Liver (tissue), 9 donors: Measurements from ENCODE around the gene GLIS1. TPM values are rescaled to one million over a fixed set of nuclear protein-coding genes. Genes with fewer than 3 reads are reported as not detected.

Experiments used
- DNase-seq: peaks from one replicate; pipeline ENCODE4 v3.0.0-alpha.2; 2017; ENCODE audit warnings: low spot score
- H3K27ac ChIP-seq, 2 donors: one replicate each; pipeline ENCODE4 v1.7.0; 2013; ENCODE audit warnings: inconsistent platforms in 2 of 2, low read length in 2 of 2, control low read depth in 1 of 2, low read depth in 1 of 2, mild to moderate bottlenecking in 1 of 2
- H3K27me3 ChIP-seq, 4 donors: one replicate each; pipeline versions ENCODE4 v1.6.1 to v1.7.0; 2013; ENCODE audit warnings: low read length in 3 of 4, inconsistent platforms in 1 of 4, mild to moderate bottlenecking in 1 of 4, moderate library complexity in 1 of 4; ENCODE audit not compliant: control insufficient read depth in 4 of 4, insufficient read depth in 4 of 4
- H3K36me3 ChIP-seq, 4 donors: one replicate each; pipeline versions ENCODE4 v1.6.1 to v1.7.0; 2013; ENCODE audit warnings: low read length in 3 of 4, mild to moderate bottlenecking in 3 of 4, low read depth in 1 of 4, moderate library complexity in 1 of 4; ENCODE audit not compliant: control insufficient read depth in 4 of 4, insufficient read depth in 3 of 4
- H3K4me1 ChIP-seq, 4 donors: one replicate each; pipeline versions ENCODE4 v1.6.1 to v1.7.0; 2013; ENCODE audit warnings: low read length in 3 of 4, mild to moderate bottlenecking in 3 of 4, moderate library complexity in 1 of 4; ENCODE audit not compliant: control insufficient read depth in 4 of 4, insufficient read depth in 4 of 4
- H3K4me3 ChIP-seq, 3 donors: one replicate each; pipeline versions ENCODE4 v1.6.1 to v1.7.0; 2013; ENCODE audit warnings: low read length in 3 of 3, control low read depth in 1 of 3, low read depth in 1 of 3, mild to moderate bottlenecking in 1 of 3
- H3K9ac ChIP-seq, 2 donors: one replicate each; pipeline ENCODE4 v1.7.0; 2013; ENCODE audit warnings: low read length in 2 of 2, mild to moderate bottlenecking in 2 of 2, moderate library complexity in 2 of 2, control low read depth in 1 of 2, low read depth in 1 of 2
- H3K9me3 ChIP-seq, 4 donors: one replicate each; pipeline versions ENCODE4 v1.6.1 to v1.7.0; 2013; ENCODE audit warnings: low read length in 3 of 4; ENCODE audit not compliant: control insufficient read depth in 4 of 4
- CTCF ChIP-seq: fragments of 150-350 bp; IDR thresholded peaks from 2 replicates; pipeline ENCODE4 v1.5.1; 2017; ENCODE audit warnings: improper control_type of control experiment, low read depth, low read length; ENCODE audit not compliant: missing input control
- FOXA1 ChIP-seq: IDR thresholded peaks from 2 replicates; pipeline ENCODE4 v1.6.1; 2016; ENCODE audit warnings: antibody characterized with exemption
- FOXA2 ChIP-seq: IDR thresholded peaks from 2 replicates; pipeline ENCODE4 v1.6.1; 2016; ENCODE audit warnings: antibody characterized with exemption
- GABPA ChIP-seq, 2 donors: IDR thresholded peaks in 1 of 2; conservative IDR thresholded peaks in 1 of 2; 2 replicates each; pipeline ENCODE4 v1.6.1; 2016; ENCODE audit warnings: antibody characterized with exemption in 2 of 2, mild to moderate bottlenecking in 1 of 2, moderate library complexity in 1 of 2
- JUND ChIP-seq, 2 donors: IDR thresholded peaks; 2 replicates each; pipeline ENCODE4 v1.6.1; 2016; ENCODE audit warnings: antibody characterized with exemption in 2 of 2
- MAX ChIP-seq: IDR thresholded peaks from 2 replicates; pipeline ENCODE4 v1.6.1; 2016; ENCODE audit warnings: antibody characterized with exemption
- NR2F2 ChIP-seq: IDR thresholded peaks from 2 replicates; pipeline ENCODE4 v1.6.1; 2016; ENCODE audit warnings: antibody characterized with exemption
- RAD21 ChIP-seq, 2 donors: IDR thresholded peaks; 2 replicates each; pipeline ENCODE4 v1.6.1; 2016; ENCODE audit warnings: antibody characterized with exemption in 2 of 2, mild to moderate bottlenecking in 2 of 2
- REST ChIP-seq: IDR thresholded peaks from 2 replicates; pipeline ENCODE4 v1.6.1; 2016; ENCODE audit warnings: antibody characterized with exemption, mild to moderate bottlenecking
- RXRA ChIP-seq, 2 donors: IDR thresholded peaks; 2 replicates each; pipeline ENCODE4 v1.6.1; 2017 to 2018; ENCODE audit warnings: antibody characterized with exemption in 2 of 2, mild to moderate bottlenecking in 1 of 2
- SP1 ChIP-seq: IDR thresholded peaks from 2 replicates; pipeline ENCODE4 v1.6.1; 2018; ENCODE audit warnings: antibody characterized with exemption, mild to moderate bottlenecking
- TAF1 ChIP-seq: conservative IDR thresholded peaks from 2 replicates; pipeline ENCODE4 v1.6.1; 2016; ENCODE audit warnings: antibody characterized with exemption, mild to moderate bottlenecking
- YY1 ChIP-seq: IDR thresholded peaks from 2 replicates; pipeline ENCODE4 v1.6.1; 2016; ENCODE audit warnings: antibody characterized with exemption, mild to moderate bottlenecking
- WGBS: extraction: QIAGEN DNeasy Blood & Tissue Kit; methylation state at CpG from one replicate; pipeline ENCODE4 v1.1.7; 2013; 5-methylcytosine and 5-hydroxymethylcytosine counted together
- polyA plus RNA-seq, 2 donors: library from polyadenylated mRNA; stranded (reverse) in 1 of 2; unstranded in 1 of 2; fragments of 200-250 nt in 1 of 2; fragments of >200 nt in 1 of 2; fragmentation: Nextera tagmentation in 1 of 2; extraction: Ambion mirVana in 1 of 2; gene quantifications; one replicate each; pipeline versions ENCODE4 v1.2.1 to v1.2.3, GENCODE V29; 2013 to 2015
- total RNA-seq, 2 donors: library from RNA; depleted of rRNA; stranded (reverse); fragments of >200 nt; gene quantifications; one replicate each; pipeline ENCODE4 v1.2.3, GENCODE V29; 2014
- donor health status: healthy.
- donor health status: healthy.
- donor health status: healthy.
- donor health status: healthy.
- donor health status: healthy.

GLIS1 gene
- total and polyA plus RNA-seq, 4 donors, result under 0.01 to 0.05 TPM; not detected in 2

DNA sequence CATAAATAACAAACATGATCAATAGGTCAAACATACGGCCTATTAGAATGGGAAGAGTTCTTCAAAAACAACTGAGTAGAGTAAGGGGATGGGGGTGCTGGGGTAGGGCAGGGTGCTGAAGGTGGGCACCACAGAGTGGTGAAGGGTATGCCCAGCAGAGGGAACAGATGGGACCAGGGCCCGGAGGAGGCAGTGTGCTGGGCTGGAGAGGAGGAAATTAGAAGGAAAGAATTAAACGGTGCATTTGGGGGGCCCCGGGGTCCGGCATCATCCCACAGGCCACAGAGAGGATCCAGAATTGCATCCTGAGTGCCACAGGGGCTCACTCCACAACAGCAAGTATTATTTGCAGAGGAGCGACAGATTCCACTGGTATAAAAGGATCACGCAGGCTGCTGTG, 94.5 kb downstream of the GLIS1 start:
- H3K4me1 ChIP-seq, result no peaks in the 10 kb centered on the region
- H3K9me3 ChIP-seq, result no peaks in the 10 kb centered on the region
- H3K4me3 ChIP-seq, result no peak overlapping the region
- WGBS, result 95% methylated on average over 7 of the region's 7 CpGs
- no peak overlapping the region for H3K9ac ChIP-seq
- no peaks in the 10 kb centered on the region for H3K27me3 ChIP-seq
- H3K27ac ChIP-seq, result no peak overlapping the region
- DNase-seq, result no peak
- TF ChIP-seq YY1 (no peak), GABPA (IDR thresholded peaks at IDR 0.05 in 1 of 2, conservative IDR thresholded peaks at IDR 0.05 in 1 of 2) (no peak)
- no peaks in the 10 kb centered on the region for H3K36me3 ChIP-seq

DNA sequence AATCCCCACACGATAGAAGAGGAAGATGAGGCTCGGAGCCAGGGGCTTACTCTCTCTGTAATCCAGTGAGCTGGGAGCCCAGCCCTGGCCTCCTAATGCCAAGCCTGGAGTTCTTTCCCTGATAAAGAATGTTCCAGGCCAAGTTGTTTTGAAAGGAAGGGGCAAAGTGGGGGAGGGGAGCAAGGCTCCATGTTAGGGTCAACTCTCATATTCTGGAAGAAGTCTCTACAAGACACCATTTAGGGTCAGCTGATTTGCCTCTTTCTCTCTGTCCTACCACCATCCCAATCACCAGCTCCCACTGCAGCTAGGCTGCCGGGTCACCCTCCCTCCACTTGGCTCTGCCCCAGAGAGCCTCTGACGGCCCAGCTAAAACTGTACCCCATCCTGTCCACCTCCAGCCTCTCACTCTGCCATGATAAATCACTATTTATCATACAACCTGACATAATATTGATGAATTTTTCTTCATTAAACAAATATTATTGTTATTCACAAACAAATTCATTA, 95.0 kb downstream of the GLIS1 start:
- no peaks in the 10 kb centered on the region for H3K36me3 ChIP-seq
- no peak overlapping the region for H3K4me3 ChIP-seq
- no peak overlapping the region for H3K9ac ChIP-seq
- no peak for DNase-seq
- H3K27ac ChIP-seq, result no peak overlapping the region
- 84% methylated on average over 4 of the region's 4 CpGs for WGBS
- no peak for TF ChIP-seq FOXA1
- no peak for TF ChIP-seq RXRA (IDR thresholded peaks at IDR 0.05)
- no peak for TF ChIP-seq MAX
- TF ChIP-seq RAD21 (IDR thresholded peaks at IDR 0.05), result no peak
- TF ChIP-seq CTCF, result no peak
- TF ChIP-seq FOXA2, result no peak
- TF ChIP-seq NR2F2, result no peak
- H3K4me1 ChIP-seq, result no peaks in the 10 kb centered on the region
- H3K9me3 ChIP-seq, result no peaks in the 10 kb centered on the region
- no peaks in the 10 kb centered on the region for H3K27me3 ChIP-seq

DNA sequence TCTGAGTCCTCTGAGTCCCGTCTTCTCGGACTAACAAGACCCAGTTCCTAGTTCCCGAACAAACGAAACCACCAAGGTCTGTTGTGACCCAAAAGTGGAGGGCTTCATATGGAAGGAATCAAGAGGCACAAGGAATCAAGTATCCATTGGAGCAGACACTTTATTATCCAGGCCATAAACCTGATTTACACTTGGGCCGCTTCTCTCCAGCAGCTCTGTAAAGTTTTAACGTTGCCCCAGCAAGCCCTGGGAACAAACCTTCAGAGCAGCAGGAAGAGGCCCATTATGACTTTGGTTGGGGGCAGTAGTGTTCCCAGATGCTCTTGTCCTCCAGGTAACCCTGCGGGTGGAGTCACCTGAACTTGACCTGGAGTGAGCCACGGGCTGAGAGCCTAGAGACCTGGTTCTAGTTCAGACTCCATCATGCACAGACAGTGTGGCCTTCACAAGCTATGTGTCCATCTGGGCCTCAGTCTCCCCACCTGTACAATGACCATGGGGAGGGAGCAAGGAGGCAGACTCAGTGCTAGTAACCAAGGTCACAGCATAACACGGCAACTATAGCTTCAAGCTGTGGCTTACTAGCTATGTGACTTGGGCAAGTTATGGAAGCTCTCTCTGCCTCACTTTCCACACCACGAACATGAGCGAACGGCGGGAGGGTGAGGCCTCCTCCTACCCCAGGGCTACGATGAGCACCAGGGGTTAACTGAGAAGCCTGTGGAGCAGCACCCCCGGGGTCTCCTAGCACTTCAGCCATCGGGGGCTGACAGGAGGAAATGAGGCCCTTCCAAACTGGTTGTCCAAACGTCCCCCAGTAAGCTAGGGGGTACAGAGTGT, 95.7 kb downstream of the GLIS1 start:
- no peaks in the 10 kb centered on the region for H3K36me3 ChIP-seq
- H3K9me3 ChIP-seq, result no peaks in the 10 kb centered on the region
- WGBS, result 81% methylated on average over 17 of the region's 17 CpGs
- no peaks in the 10 kb centered on the region for H3K4me1 ChIP-seq
- no peak for DNase-seq
- H3K27me3 ChIP-seq, result no peaks in the 10 kb centered on the region
- no peak overlapping the region for H3K9ac ChIP-seq
- no peak for TF ChIP-seq SP1
- TF ChIP-seq TAF1, result no peak
- no peak for TF ChIP-seq REST
- TF ChIP-seq NR2F2, result no peak
- no peak for TF ChIP-seq JUND (IDR thresholded peaks at IDR 0.05)
- no peak overlapping the region for H3K4me3 ChIP-seq
- no peak overlapping the region for H3K27ac ChIP-seq
